HEK293 (cell line): ENCODE data around the gene EDC3.
A peak's percentile ranks its signal among the peaks of the same experiment; 100 is the strongest.

Source experiments
- CTCF ChIA-PET: fragments of 350-600 bp; formaldehyde crosslinking; extraction: SDS; loops from one replicate; lab custom pipeline; 2021; ENCODE audit warnings: antibody characterized with exemption; lab: Yijun Ruan, JAX
- POLR2A ChIA-PET: fragments of 300-600 bp; formaldehyde crosslinking; extraction: SDS; loops from one replicate; lab custom pipeline; 2020; ENCODE audit warnings: antibody characterized with exemption, inconsistent platforms; lab: Yijun Ruan, JAX
- H3K27ac ChIP-seq: fragments of 200-500 bp; sonication (Bioruptor generic); 2 replicates; pipeline ENCODE4 v1.5.1; 2014; ENCODE audit warnings: low read depth, low read length, control low read depth, inconsistent platforms; ENCODE audit errors: extremely low read depth
- H3K36me3 ChIP-seq, 2 experiments: fragments of 200-500 bp in 1 of 2; sonication (Bioruptor generic) in 1 of 2; 1 replicate in 1 of 2; 2 replicates in 1 of 2; pipeline ENCODE4 v1.5.1; 2014 to 2017; ENCODE audit warnings: inconsistent platforms in 2 of 2, low read length in 2 of 2; ENCODE audit not compliant: control insufficient read depth in 2 of 2, insufficient read depth in 1 of 2
- H3K4me1 ChIP-seq: fragments of 200-500 bp; sonication (Bioruptor generic); 2 replicates; pipeline ENCODE4 v1.5.1; 2014; ENCODE audit warnings: mild to moderate bottlenecking, low read length, inconsistent platforms; ENCODE audit not compliant: control insufficient read depth, insufficient read depth
- H3K4me3 ChIP-seq: 2 replicates; pipeline ENCODE4 v1.5.1; 2011; ENCODE audit warnings: low read depth, mild to moderate bottlenecking, control low read depth, low read length, moderate library complexity
- H3K9me3 ChIP-seq: fragments of 200-500 bp; sonication (Bioruptor generic); 2 replicates; pipeline ENCODE4 v1.5.1; 2014; ENCODE audit warnings: low read depth, low read length, inconsistent platforms; ENCODE audit not compliant: control insufficient read depth, insufficient read depth
- FEZF1 ChIP-seq: fragments of 450-650 bp; formaldehyde crosslinking; IDR thresholded peaks from 2 replicates; pipeline ENCODE4 v1.5.1; 2016; ENCODE audit warnings: missing biosample characterization, missing genetic modification characterization
- GLIS1 ChIP-seq: fragments of 450-650 bp; formaldehyde crosslinking; IDR thresholded peaks from 2 replicates; pipeline ENCODE4 v1.5.1; 2016; ENCODE audit warnings: missing biosample characterization, missing genetic modification characterization
- IKZF3 ChIP-seq: fragments of 450-650 bp; IDR thresholded peaks from 2 replicates; pipeline ENCODE4 v1.5.0; 2018; ENCODE audit warnings: missing biosample characterization, mild to moderate bottlenecking, missing genetic modification characterization, moderate library complexity
- MEIS1 ChIP-seq: sonication (generic); formaldehyde crosslinking; IDR thresholded peaks from 2 replicates; pipeline ENCODE4 v1.8.1; 2022; ENCODE audit warnings: missing genetic modification reagents, mild to moderate bottlenecking, borderline replicate concordance
- PRDM2 ChIP-seq: fragments of 450-650 bp; formaldehyde crosslinking; IDR thresholded peaks from 2 replicates; pipeline ENCODE4 v1.5.1; 2016; ENCODE audit warnings: missing biosample characterization, missing genetic modification characterization, borderline replicate concordance
- PRDM6 ChIP-seq: fragments of 450-650 bp; formaldehyde crosslinking; IDR thresholded peaks from 2 replicates; pipeline ENCODE4 v1.5.1; 2017; ENCODE audit warnings: missing biosample characterization, missing genetic modification characterization
- SP7 ChIP-seq: fragments of 450-650 bp; formaldehyde crosslinking; IDR thresholded peaks from 2 replicates; pipeline ENCODE4 v1.5.1; 2016; ENCODE audit warnings: missing biosample characterization, missing genetic modification characterization
- ZBTB48 ChIP-seq: fragments of 450-650 bp; formaldehyde crosslinking; IDR thresholded peaks from 2 replicates; pipeline ENCODE4 v1.5.1; 2016; ENCODE audit warnings: missing biosample characterization, missing genetic modification characterization
- ZEB2 ChIP-seq: fragments of 450-650 bp; formaldehyde crosslinking; IDR thresholded peaks from 2 replicates; pipeline ENCODE4 v1.5.1; 2016; ENCODE audit warnings: missing biosample characterization, missing genetic modification characterization
- ZFP69B ChIP-seq: fragments of 450-650 bp; formaldehyde crosslinking; IDR thresholded peaks from 2 replicates; pipeline ENCODE4 v1.5.1; 2016; ENCODE audit warnings: missing biosample characterization, missing genetic modification characterization
- ZIC2 ChIP-seq: fragments of 450-650 bp; formaldehyde crosslinking; IDR thresholded peaks from 2 replicates; pipeline ENCODE4 v1.5.1; 2016; ENCODE audit warnings: missing biosample characterization, missing genetic modification characterization
- ZNF112 ChIP-seq: fragments of 450-650 bp; formaldehyde crosslinking; IDR thresholded peaks from 2 replicates; pipeline ENCODE4 v1.5.0; 2017; ENCODE audit warnings: missing biosample characterization, missing genetic modification characterization
- ZNF169 ChIP-seq: fragments of 450-650 bp; formaldehyde crosslinking; IDR thresholded peaks from 2 replicates; pipeline ENCODE4 v1.5.1; 2016; ENCODE audit warnings: missing biosample characterization, missing genetic modification characterization
- ZNF48 ChIP-seq: fragments of 450-650 bp; formaldehyde crosslinking; IDR thresholded peaks from 2 replicates; pipeline ENCODE4 v1.5.1; 2016; ENCODE audit warnings: missing biosample characterization, missing genetic modification characterization
- ZNF561 ChIP-seq: fragments of 450-650 bp; IDR thresholded peaks from 2 replicates; pipeline ENCODE4 v1.5.1; 2018; ENCODE audit warnings: missing biosample characterization, missing genetic modification characterization, borderline replicate concordance
- ZNF596 ChIP-seq: fragments of 450-650 bp; IDR thresholded peaks from 2 replicates; pipeline ENCODE4 v1.5.0; 2018; ENCODE audit warnings: missing biosample characterization, mild to moderate bottlenecking, missing genetic modification characterization, moderate library complexity
- ZNF701 ChIP-seq: fragments of 450-650 bp; formaldehyde crosslinking; IDR thresholded peaks from 2 replicates; pipeline ENCODE4 v1.5.1; 2016; ENCODE audit warnings: missing biosample characterization, missing genetic modification characterization
- ZNF843 ChIP-seq: fragments of 450-650 bp; formaldehyde crosslinking; IDR thresholded peaks from 2 replicates; pipeline ENCODE4 v1.5.1; 2016; ENCODE audit warnings: missing biosample characterization, missing genetic modification characterization
- ZSCAN30 ChIP-seq: fragments of 450-650 bp; IDR thresholded peaks from 2 replicates; pipeline ENCODE4 v1.5.1; 2018; ENCODE audit warnings: missing biosample characterization, mild to moderate bottlenecking, missing genetic modification characterization, moderate library complexity
- ZXDB ChIP-seq: fragments of 450-650 bp; formaldehyde crosslinking; IDR thresholded peaks from 2 replicates; pipeline ENCODE4 v1.5.1; 2016; ENCODE audit warnings: missing biosample characterization, missing genetic modification characterization
- TF ChIP-seq, protein P1 (sequence below): fragments of 450-650 bp; formaldehyde crosslinking; IDR thresholded peaks from 2 replicates; pipeline ENCODE4 v1.5.1; 2016; ENCODE audit warnings: missing biosample characterization, missing genetic modification characterization

The EDC3 gene

DNA sequence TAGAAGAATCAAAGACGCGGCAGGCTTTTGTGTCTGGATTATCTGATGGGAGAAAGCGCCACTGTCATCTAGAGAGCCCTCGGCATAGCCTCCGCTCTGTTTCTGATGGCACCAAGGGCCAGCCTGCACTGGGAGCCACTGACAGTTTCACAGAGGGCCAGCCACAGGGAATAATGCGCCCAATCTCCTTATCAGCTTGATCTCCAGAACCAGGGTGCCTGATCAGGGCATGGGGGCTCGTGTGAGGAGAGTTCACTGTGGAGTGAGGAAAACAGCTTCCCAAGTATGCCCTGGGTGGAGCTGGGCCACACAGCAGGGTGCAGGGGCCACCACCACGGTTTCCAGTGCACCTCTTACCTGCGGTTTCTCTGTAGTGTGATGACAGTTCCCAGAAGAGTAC is 110.0 kb downstream of the EDC3 start (continued):
- no peak for TF ChIP-seq PRDM6 (tag by site-specific recombination)

DNA sequence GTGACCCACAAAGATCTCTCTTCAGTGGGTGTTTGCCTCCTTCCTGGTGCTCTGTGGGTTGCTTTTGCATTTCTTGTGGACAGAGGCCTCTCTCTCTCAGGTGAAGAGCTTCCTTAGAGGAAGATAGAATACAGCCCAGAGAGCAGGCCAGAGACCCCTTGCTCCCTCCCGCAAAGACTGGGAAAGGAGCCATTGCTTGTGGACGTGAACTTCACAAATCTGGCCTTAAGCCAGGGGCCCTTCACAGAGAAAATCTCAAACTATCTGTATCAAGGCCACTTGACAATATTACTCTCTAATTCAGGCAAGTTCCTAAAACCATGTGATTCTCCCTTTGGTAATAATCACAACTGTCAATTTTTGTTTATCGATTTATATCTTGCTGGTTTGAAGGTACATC is 110.6 kb downstream of the EDC3 start:
- TF ChIP-seq GLIS1 (tag by site-specific recombination): peak; percentile 10; the same call in 1 of the 2 replicates
- TF ChIP-seq ZNF701: no peak
- TF ChIP-seq ZFP69B (tag by site-specific recombination): no peak
- ChIA-PET POLR2A (no interaction called here), CTCF (interaction anchor here (1.0 kb wide), 2 partner anchors 10 to 32 kb away, joined by 3 read pairs; no protein-coding TSS in a partner anchor)
- Histone ChIP-seq H3K36me3 (peaks cover 6 to 37% of the 10 kb centered on the region in 2 experiments; a peak in 2 of 3 replicates), H3K4me1 (peaks cover 22% of the 10 kb centered on the region), H3K9me3 (no peaks in the 10 kb centered on the region), H3K4me3 (no peak overlapping the region), H3K27ac (peak overlapping the region; percentile 28; the same call in 1 of the 2 replicates)

GRCh38 chr15:74584779-74585178 is 111.0 kb downstream of the EDC3 start:
- Histone ChIP-seq H3K27ac (peak overlapping the region; percentile 28), H3K9me3 (no peaks in the 10 kb centered on the region), H3K4me3 (no peak overlapping the region), H3K36me3 (peaks cover 6 to 33% of the 10 kb centered on the region in 2 experiments; a peak in 2 of 3 replicates), H3K4me1 (peaks cover 22% of the 10 kb centered on the region)
- ChIA-PET CTCF (interaction anchor here (1.0 kb wide), 2 partner anchors 10 to 32 kb away, joined by 3 read pairs; no protein-coding TSS in a partner anchor), POLR2A (no interaction called here)
- peak; percentile 55; the same call in 1 of the 2 replicates for TF ChIP-seq MEIS1 (CRISPR knock-in tag)
- peak; percentile 76 for TF ChIP-seq ZBTB48 (tag by site-specific recombination)
- TF ChIP-seq PRDM2 (tag by site-specific recombination): no peak
- TF ChIP-seq ZXDB (tag by site-specific recombination): peak; percentile 70
- peak; percentile 99 for TF ChIP-seq FEZF1
- peak; percentile 99 for TF ChIP-seq ZIC2 (tag by site-specific recombination)
- TF ChIP-seq ZNF112 (tag by site-specific recombination): no peak
- no peak for TF ChIP-seq ZNF48
- TF ChIP-seq, protein P1, sequence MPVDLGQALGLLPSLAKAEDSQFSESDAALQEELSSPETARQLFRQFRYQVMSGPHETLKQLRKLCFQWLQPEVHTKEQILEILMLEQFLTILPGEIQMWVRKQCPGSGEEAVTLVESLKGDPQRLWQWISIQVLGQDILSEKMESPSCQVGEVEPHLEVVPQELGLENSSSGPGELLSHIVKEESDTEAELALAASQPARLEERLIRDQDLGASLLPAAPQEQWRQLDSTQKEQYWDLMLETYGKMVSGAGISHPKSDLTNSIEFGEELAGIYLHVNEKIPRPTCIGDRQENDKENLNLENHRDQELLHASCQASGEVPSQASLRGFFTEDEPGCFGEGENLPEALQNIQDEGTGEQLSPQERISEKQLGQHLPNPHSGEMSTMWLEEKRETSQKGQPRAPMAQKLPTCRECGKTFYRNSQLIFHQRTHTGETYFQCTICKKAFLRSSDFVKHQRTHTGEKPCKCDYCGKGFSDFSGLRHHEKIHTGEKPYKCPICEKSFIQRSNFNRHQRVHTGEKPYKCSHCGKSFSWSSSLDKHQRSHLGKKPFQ (tag by site-specific recombination): peak; percentile 87
- peak; percentile 86 for TF ChIP-seq GLIS1 (tag by site-specific recombination)
- TF ChIP-seq ZNF561 (tag by site-specific recombination): peak; percentile 60; the same call in 1 of the 2 replicates
- TF ChIP-seq ZNF169 (tag by site-specific recombination): no peak
- peak; percentile 89 for TF ChIP-seq ZNF843
- peak; percentile 90 for TF ChIP-seq SP7 (tag by site-specific recombination)
- peak; percentile 46; the same call in 1 of the 2 replicates for TF ChIP-seq ZEB2
- TF ChIP-seq ZNF596 (tag by site-specific recombination): 0 out of 2 replicates have a peak, but pooled peaks have one; percentile 4
- peak; percentile 83; the same call in 1 of the 2 replicates for TF ChIP-seq ZSCAN30 (tag by site-specific recombination)
- TF ChIP-seq IKZF3: peak; percentile 58; the same call in 1 of the 2 replicates
